ENCODE measurements around the gene P2RY11. TPM values are rescaled to one million over a fixed set of nuclear protein-coding genes. Genes with fewer than 3 reads are reported as not detected.

Gene P2RY11
- total and polyA plus RNA-seq, 2 donors (not counting 1 experiment from before 2014, with no cell fraction given), result 25.8 to 27.1 TPM

DNA sequence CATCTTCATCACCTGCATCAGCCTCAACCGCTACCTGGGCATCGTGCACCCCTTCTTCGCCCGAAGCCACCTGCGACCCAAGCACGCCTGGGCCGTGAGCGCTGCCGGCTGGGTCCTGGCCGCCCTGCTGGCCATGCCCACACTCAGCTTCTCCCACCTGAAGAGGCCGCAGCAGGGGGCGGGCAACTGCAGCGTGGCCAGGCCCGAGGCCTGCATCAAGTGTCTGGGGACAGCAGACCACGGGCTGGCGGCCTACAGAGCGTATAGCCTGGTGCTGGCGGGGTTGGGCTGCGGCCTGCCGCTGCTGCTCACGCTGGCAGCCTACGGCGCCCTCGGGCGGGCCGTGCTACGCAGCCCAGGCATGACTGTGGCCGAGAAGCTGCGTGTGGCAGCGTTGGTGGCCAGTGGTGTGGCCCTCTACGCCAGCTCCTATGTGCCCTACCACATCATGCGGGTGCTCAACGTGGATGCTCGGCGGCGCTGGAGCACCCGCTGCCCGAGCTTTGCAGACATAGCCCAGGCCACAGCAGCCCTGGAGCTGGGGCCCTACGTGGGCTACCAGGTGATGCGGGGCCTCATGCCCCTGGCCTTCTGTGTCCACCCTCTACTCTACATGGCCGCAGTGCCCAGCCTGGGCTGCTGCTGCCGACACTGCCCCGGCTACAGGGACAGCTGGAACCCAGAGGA is 2.6 kb downstream of the P2RY11 start:
- no peak overlapping the region for H3K9ac ChIP-seq (ENCODE audit: low read length)
- WGBS (ENCODE audit: insufficient coverage), result 96% methylated on average over 43 of the region's 43 CpGs
- H2AFZ ChIP-seq (ENCODE audit: insufficient read depth, low read depth, low read length, poor library complexity, severe bottlenecking), result no peak overlapping the region
- peaks cover 0 to 59% of the 10 kb centered on the region in 2 experiments for H3K36me3 ChIP-seq (replicated peaks in 1 of 2; ENCODE audit: control extremely low read depth in 1 of 2, control insufficient read depth in 1 of 2, extremely low read depth in 1 of 2, insufficient read depth in 2 of 2, low read length in 1 of 2)
- intact Hi-C loops (cut with micrococcal nuclease), result loop anchor here (1.0 to 2.0 kb wide), 4 partner anchors 15 to 183 kb away; no protein-coding TSS in a partner anchor
- H3K79me2 ChIP-seq (ENCODE audit: control insufficient read depth, insufficient read depth, low read length), result peaks cover 35% of the 10 kb centered on the region
- H3K9me3 ChIP-seq (ENCODE audit: control extremely low read depth in 1 of 3, control insufficient read depth in 2 of 3, insufficient read depth in 1 of 3, low read length in 2 of 3), result peaks cover 0 to 6% (median 0%) of the 10 kb centered on the region in 3 donors
- H3K4me1 ChIP-seq (ENCODE audit: control insufficient read depth in 2 of 2, insufficient read depth in 2 of 2, low read length in 2 of 2), result peaks cover 34 to 42% of the 10 kb centered on the region in 2 donors
- ChIA-PET POLR2A (interaction anchor here (0.5 to 6.6 kb wide), 4 partner anchors 12 to 150 kb away, joined by 3 to 62 read pairs (median 11); partner anchors contain the start of gene ANGPTL6), CTCF (interaction anchor here (0.5 to 15.9 kb wide), 11 partner anchors 12 to 275 kb away, joined by 3 to 263 read pairs (median 4); partner anchors contain the start of genes ANGPTL6, MRPL4 and PPAN)
- no peaks in the 10 kb centered on the region for H3K9me3 Mint-ChIP-seq (ENCODE audit: insufficient read depth)
- no peak for ATAC-seq (ENCODE audit: low read depth)
- no peaks in the 10 kb centered on the region for H3K27me3 ChIP-seq (replicated peaks in 1 of 4; ENCODE audit: control extremely low read depth in 1 of 4, control insufficient read depth in 3 of 4, insufficient read depth in 4 of 4, low read length in 3 of 4)
- DNase-seq, result no peak
- H4K20me1 ChIP-seq (ENCODE audit: control insufficient read depth, insufficient read depth, low read length, poor library complexity, severe bottlenecking), result peaks cover 81% of the 10 kb centered on the region
- H3K27ac Mint-ChIP-seq, result peak overlapping the region; percentile 50
- no peaks in the 10 kb centered on the region for H3K27me3 Mint-ChIP-seq
- H3K4me2 ChIP-seq (replicated peaks; ENCODE audit: low read depth, low read length, poor library complexity, severe bottlenecking), result no peak overlapping the region
- TF ChIP-seq EZH2 (IDR thresholded peaks at IDR 0.05; ENCODE audit: borderline replicate concordance, insufficient read depth, low read depth, low read length, poor library complexity, severe bottlenecking), result no peak
- TF ChIP-seq, protein P1, sequence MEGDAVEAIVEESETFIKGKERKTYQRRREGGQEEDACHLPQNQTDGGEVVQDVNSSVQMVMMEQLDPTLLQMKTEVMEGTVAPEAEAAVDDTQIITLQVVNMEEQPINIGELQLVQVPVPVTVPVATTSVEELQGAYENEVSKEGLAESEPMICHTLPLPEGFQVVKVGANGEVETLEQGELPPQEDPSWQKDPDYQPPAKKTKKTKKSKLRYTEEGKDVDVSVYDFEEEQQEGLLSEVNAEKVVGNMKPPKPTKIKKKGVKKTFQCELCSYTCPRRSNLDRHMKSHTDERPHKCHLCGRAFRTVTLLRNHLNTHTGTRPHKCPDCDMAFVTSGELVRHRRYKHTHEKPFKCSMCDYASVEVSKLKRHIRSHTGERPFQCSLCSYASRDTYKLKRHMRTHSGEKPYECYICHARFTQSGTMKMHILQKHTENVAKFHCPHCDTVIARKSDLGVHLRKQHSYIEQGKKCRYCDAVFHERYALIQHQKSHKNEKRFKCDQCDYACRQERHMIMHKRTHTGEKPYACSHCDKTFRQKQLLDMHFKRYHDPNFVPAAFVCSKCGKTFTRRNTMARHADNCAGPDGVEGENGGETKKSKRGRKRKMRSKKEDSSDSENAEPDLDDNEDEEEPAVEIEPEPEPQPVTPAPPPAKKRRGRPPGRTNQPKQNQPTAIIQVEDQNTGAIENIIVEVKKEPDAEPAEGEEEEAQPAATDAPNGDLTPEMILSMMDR (IDR thresholded peaks at IDR 0.05), result no peak
- no peak overlapping the region for H3K4me3 ChIP-seq (ENCODE audit: control extremely low read depth in 1 of 5, extremely low read depth in 1 of 5, insufficient read depth in 1 of 5, low read depth in 2 of 5, low read length in 4 of 5)
- no peak overlapping the region for H3K4me3 Mint-ChIP-seq
- H3K4me1 Mint-ChIP-seq, result peaks cover 42% of the 10 kb centered on the region
- H3K27ac ChIP-seq (ENCODE audit: low read length in 2 of 2), result no peak overlapping the region

All from B cell (primary cell).